Kidney epithelial cell (primary cell): ENCODE measurements around the gene TMEM18. TPM values are rescaled to one million over a fixed set of nuclear protein-coding genes. Genes with fewer than 3 reads are reported as not detected.

Experiments
- DNase-seq: peaks from one replicate; pipeline ENCODE4 v3.0.0-alpha.2; 2010; ENCODE audit warnings: low read depth
- H3K27me3 ChIP-seq: 2 replicates; pipeline ENCODE4 v1.6.0; 2011; ENCODE audit warnings: low read length; ENCODE audit not compliant: control insufficient read depth, insufficient read depth
- H3K36me3 ChIP-seq: 2 replicates; pipeline ENCODE4 v1.5.1; 2011; ENCODE audit warnings: low read length; ENCODE audit not compliant: control insufficient read depth, insufficient read depth
- H3K4me3 ChIP-seq: 2 replicates; pipeline ENCODE4 v1.5.1; 2011; ENCODE audit warnings: low read depth, mild to moderate bottlenecking, control low read depth, low read length
- total RNA-seq: library from RNA; depleted of rRNA; stranded (reverse); fragments of >200 nt; gene quantifications from 2 replicates; pipeline ENCODE4 v1.2.3, GENCODE V29; 2015
- TF ChIP-seq, protein P1 (sequence below): IDR thresholded peaks from 2 replicates; pipeline ENCODE4 v1.5.1; 2011; ENCODE audit warnings: mild to moderate bottlenecking, moderate library complexity, low read length, control low read depth, inconsistent platforms; ENCODE audit not compliant: insufficient read depth, poor library complexity, severe bottlenecking

Gene TMEM18
- total RNA-seq, 1 donor from 2014 or later = 37.1 TPM

DNA sequence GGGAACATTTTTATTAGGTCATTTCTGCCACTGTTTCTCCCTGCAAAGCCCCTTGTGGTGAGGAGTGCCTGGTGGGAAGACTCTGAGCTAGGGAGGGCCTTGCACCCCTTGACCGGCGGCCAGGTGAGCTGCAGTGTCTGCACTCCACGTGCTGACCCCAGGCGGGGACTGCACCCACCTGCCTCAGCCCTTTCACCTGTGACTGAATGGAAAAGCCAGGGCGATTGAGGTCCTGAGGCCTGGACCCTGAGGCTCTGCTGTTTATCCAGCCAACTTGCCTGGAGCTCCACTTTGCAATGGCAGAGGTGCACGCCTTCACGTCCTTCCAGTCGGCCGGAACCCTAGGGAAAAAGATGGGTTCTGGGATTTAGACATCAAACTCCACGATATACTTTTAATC lies 53.1 kb downstream of the TMEM18 start:
- TF ChIP-seq, protein P1, sequence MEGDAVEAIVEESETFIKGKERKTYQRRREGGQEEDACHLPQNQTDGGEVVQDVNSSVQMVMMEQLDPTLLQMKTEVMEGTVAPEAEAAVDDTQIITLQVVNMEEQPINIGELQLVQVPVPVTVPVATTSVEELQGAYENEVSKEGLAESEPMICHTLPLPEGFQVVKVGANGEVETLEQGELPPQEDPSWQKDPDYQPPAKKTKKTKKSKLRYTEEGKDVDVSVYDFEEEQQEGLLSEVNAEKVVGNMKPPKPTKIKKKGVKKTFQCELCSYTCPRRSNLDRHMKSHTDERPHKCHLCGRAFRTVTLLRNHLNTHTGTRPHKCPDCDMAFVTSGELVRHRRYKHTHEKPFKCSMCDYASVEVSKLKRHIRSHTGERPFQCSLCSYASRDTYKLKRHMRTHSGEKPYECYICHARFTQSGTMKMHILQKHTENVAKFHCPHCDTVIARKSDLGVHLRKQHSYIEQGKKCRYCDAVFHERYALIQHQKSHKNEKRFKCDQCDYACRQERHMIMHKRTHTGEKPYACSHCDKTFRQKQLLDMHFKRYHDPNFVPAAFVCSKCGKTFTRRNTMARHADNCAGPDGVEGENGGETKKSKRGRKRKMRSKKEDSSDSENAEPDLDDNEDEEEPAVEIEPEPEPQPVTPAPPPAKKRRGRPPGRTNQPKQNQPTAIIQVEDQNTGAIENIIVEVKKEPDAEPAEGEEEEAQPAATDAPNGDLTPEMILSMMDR = no peak
- DNase-seq = no peak
- Histone ChIP-seq H3K36me3 (no peaks in the 10 kb centered on the region), H3K27me3 (no peaks in the 10 kb centered on the region), H3K4me3 (no peak overlapping the region)

DNA sequence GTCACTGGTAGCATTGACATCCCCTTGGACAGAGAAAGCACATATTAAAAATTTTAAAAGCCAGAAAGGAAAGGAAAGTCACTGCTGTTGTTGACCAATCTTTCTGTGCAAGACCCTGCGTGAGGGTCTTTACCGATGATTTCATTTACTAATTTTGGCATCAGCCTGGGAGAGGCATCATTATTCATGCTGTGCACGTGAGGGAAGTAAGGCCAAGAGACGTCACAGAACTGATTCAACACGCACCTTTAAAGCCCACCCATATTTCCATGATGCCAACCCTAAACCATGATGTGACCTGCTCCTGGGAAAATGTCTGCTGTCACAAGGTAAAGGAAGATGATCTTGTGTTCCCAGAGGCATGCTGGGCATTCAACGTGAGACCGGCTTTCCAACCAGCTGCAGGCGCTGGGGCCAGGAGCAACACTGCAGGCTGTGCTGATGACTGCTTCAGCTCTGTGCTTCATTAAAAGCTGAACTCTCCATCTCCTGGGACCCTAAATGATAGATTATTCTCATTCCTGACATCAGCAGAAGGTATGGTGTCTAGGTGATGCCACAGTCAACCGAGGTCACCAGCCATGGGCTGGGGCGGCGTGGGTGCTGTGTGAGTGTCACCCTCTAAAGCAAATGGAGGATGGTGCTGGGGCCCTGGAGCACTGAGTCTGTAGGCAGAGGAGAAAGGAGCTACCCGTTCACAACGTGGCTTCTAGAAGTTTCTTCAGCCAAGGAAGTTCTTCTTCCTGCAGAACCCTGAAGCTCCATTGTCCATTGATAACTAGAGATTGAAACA lies 53.9 kb downstream of the TMEM18 start:
- no peaks in the 10 kb centered on the region for H3K36me3 ChIP-seq
- H3K27me3 ChIP-seq = no peaks in the 10 kb centered on the region
- TF ChIP-seq, protein P1 = no peak
- DNase-seq = no peak
- no peak overlapping the region for H3K4me3 ChIP-seq

DNA sequence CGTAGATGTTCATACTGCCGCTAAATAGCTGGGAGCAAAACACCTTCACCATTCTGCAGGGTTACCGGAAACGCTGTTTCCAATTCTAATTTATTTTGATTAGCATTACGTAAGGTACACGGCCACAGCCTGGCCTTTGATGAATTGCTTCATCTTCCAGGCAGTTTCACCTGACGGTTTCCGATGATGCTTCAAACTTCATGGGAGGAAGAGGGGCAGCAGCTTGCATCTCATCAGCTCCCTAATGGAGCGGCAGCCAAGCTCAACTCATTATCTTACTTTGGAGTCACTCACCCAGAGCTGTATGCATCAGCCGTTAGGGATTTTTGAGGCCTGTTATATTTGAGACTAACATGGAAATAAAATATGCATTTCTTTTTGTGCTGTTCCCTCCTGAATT lies 54.8 kb downstream of the TMEM18 start:
- no peak overlapping the region for H3K4me3 ChIP-seq
- DNase-seq = no peak
- no peaks in the 10 kb centered on the region for H3K36me3 ChIP-seq
- TF ChIP-seq, protein P1 = no peak
- H3K27me3 ChIP-seq = no peaks in the 10 kb centered on the region

DNA sequence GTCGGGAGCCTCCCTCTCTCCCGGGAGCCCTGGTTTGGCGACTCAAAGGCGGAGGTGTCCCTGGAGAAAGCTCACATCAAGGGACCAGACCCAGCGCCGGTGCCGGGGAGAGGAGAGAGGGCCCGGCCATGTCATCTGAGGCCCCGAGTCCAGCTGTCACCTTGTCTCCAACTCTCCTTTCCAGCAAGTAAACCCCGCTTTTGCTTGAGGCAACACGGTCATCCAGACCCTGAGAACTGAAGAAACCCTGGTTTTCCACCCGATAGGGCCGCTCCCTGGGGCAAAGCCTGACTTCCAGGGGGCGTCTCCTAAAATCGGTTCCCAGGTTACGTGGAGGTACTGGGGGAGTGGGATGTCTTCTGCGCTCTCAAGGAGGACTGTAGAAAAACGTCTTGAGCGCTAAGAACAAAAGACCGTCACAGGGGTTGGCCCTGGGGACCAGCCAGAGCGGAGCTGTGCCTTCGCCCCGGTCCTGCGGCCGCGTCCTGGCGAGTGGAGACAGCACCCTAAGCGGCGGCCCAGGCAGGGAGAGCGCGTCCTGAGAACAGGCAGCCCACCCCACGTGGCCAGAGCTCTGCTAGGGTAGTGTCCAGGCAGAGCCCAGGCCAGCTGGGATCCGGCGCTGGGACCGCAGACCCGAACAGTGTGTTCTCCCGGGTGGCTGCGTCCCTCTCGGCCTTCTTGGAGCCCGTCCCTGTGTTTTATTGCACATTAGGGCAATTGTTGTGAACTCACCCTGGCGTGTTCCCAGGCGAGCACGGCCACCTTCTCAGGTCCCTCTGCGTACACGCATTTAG lies 55.7 kb downstream of the TMEM18 start:
- H3K27me3 ChIP-seq = no peaks in the 10 kb centered on the region
- TF ChIP-seq, protein P1 = no peak
- H3K36me3 ChIP-seq = no peaks in the 10 kb centered on the region
- H3K4me3 ChIP-seq = no peak overlapping the region
- no peak for DNase-seq

DNA sequence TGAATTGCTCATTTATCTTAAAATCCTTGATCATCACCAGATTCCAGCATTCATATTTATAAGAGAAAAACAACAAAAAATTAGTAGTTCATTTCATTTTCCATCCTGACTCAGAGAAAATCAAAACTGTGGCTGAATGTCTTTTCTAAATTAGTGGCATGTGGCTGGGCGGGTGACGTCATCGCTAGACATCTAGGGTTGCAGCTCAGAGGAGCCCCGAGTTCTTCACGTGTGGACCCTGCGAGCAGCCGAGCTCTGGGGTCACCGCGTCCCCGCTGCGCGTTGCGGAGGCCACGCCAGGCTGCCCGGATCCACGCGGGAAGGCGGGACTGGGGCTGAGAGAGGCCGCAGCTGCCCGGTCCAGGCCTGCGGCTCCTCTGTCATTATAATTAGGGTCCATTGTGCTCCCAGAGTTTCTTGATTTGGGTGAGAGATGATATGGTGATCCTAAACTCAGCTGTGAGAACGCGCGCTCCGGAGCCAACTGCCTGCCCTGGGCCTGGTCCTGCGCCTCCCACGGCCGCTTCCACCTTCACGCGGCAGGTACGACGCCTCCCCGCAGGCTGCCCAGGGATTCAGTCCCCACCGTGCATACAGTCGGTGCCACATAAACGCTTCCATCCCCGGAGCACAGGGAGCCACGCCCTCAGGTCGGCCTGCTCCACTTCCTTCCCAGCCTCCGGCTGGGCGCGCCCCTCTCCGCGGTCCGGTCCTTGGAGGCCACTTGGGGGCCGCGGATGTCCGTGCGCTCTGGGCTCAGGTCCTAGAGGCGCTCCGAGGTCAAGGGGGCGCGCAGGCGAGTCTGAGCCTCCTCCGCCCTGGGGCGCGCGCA lies 56.5 kb downstream of the TMEM18 start:
- DNase-seq = no peak
- H3K27me3 ChIP-seq = no peaks in the 10 kb centered on the region
- no peak overlapping the region for H3K4me3 ChIP-seq
- TF ChIP-seq, protein P1 = no peak
- no peaks in the 10 kb centered on the region for H3K36me3 ChIP-seq
